Uterus (tissue), 4 donors: Measurements from ENCODE around the gene ZFAND3. TPM values are rescaled to one million over a fixed set of nuclear protein-coding genes. Genes with fewer than 3 reads are reported as not detected.

Experiments used
- DNase-seq, 2 donors: peaks; one replicate each; pipeline ENCODE4 v3.0.0-alpha.2; 2019 to 2020
- H3K27ac ChIP-seq, 2 donors: fragments of 200-600 bp; sonication (generic); 1 replicate in 1 of 2; 2 replicates in 1 of 2; pipeline ENCODE4 v1.5.1; 2016 to 2018
- H3K27me3 ChIP-seq, 2 donors: fragments of 200-600 bp; sonication (generic); one replicate each; pipeline ENCODE4 v1.5.1; 2018 to 2019; ENCODE audit warnings: control low read depth in 1 of 2
- H3K36me3 ChIP-seq, 2 donors: fragments of 200-600 bp; sonication (generic); one replicate each; pipeline ENCODE4 v1.5.1; 2019; ENCODE audit warnings: control low read depth in 1 of 2
- H3K4me1 ChIP-seq, 2 donors: fragments of 200-600 bp; sonication (generic); one replicate each; pipeline ENCODE4 v1.5.1; 2018 to 2019; ENCODE audit warnings: control low read depth in 1 of 2
- H3K4me3 ChIP-seq, 2 donors: fragments of 200-600 bp; sonication (generic); 1 replicate in 1 of 2; 2 replicates in 1 of 2; pipeline ENCODE4 v1.5.1; 2018 to 2019; ENCODE audit warnings: mild to moderate bottlenecking in 1 of 2
- H3K9me3 ChIP-seq, 2 donors: fragments of 200-600 bp; sonication (generic); one replicate each; pipeline ENCODE4 v1.5.1; 2019; ENCODE audit warnings: control low read depth in 1 of 2
- POLR2A ChIP-seq, 2 donors: fragments of 450-650 bp; IDR thresholded peaks; one replicate each; pipeline ENCODE4 v1.6.1; 2016; ENCODE audit warnings: antibody characterized with exemption in 2 of 2, mild to moderate bottlenecking in 1 of 2, moderate library complexity in 1 of 2
- intact Hi-C: fragments of 100-400 bp; cut with DNase I; formaldehyde crosslinking; loops from one replicate; pipeline ENCODE4 v1.15.1; 2023; ENCODE audit warnings: low total_unique reads
- total RNA-seq, 4 donors: library from RNA; depleted of rRNA in 3 of 4; stranded (reverse); fragments of >200 nt in 3 of 4; gene quantifications; one replicate each; pipeline versions ENCODE4 v1.1.0 to v1.2.4, GENCODE V29; 2014 to 2023
- TF ChIP-seq, protein P1 (sequence below), 4 experiments: fragments of 200-600 bp in 2 of 4; fragments of 450-650 bp in 2 of 4; sonication (generic) in 2 of 4; IDR thresholded peaks; one replicate each; pipeline ENCODE4 v1.5.1; 2016 to 2019; ENCODE audit warnings: antibody characterized with exemption in 4 of 4, mild to moderate bottlenecking in 2 of 4, moderate library complexity in 1 of 4
- donor health status: DM: yes; HTN: yes; CAD: no.

Gene ZFAND3
- total RNA-seq, 4 donors from 2014 or later: 5.0 to 81.9 (median 54.6) TPM

DNA sequence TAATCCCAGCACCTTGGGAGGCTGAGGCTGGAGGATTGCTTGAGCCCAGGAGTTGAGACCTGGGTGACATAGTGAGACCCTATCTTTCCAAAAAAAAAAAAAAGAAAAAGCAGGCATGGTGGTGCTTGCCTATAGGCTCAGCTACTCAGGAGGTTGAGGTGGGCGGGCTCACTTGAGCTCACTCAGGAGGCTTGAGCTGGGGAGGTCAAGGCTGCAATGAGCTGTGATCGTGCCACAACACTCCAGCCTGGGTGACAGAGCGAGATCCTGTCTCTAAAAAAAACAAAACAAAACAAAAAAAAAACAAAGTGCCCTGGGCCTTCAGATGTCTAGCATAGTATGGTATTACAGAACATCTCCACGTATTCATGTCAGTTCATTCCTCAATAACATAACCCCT lies 42.9 kb downstream of the ZFAND3 start:
- Histone ChIP-seq H3K9me3 (no peaks in the 10 kb centered on the region), H3K27me3 (no peaks in the 10 kb centered on the region), H3K4me1 (no peaks in the 10 kb centered on the region), H3K36me3 (no peaks in the 10 kb centered on the region), H3K4me3 (no peak overlapping the region), H3K27ac (no peak overlapping the region)
- DNase-seq: no peak
- intact Hi-C loops: no loop called here
- TF ChIP-seq, protein P1, sequence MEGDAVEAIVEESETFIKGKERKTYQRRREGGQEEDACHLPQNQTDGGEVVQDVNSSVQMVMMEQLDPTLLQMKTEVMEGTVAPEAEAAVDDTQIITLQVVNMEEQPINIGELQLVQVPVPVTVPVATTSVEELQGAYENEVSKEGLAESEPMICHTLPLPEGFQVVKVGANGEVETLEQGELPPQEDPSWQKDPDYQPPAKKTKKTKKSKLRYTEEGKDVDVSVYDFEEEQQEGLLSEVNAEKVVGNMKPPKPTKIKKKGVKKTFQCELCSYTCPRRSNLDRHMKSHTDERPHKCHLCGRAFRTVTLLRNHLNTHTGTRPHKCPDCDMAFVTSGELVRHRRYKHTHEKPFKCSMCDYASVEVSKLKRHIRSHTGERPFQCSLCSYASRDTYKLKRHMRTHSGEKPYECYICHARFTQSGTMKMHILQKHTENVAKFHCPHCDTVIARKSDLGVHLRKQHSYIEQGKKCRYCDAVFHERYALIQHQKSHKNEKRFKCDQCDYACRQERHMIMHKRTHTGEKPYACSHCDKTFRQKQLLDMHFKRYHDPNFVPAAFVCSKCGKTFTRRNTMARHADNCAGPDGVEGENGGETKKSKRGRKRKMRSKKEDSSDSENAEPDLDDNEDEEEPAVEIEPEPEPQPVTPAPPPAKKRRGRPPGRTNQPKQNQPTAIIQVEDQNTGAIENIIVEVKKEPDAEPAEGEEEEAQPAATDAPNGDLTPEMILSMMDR (IDR thresholded peaks at IDR 0.05): no peak

DNA sequence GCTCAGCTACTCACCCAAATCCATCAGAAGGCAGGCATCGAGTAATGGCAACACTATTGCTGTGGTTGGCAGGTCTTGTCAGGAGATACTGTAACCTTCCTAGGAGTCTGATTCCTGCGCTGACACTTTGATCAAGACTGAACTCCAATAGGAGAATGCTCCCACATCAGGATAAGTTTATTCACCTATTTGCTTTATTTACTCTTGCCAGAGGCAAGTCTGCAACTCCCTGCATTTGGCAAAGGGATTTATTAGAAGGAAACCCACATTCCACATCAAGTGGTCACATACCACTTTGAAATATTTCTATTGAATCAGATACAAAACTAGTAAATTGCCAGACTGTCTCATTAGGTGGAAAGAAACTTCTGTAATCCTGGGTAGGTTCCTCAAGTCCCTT lies 43.5 kb downstream of the ZFAND3 start:
- Histone ChIP-seq H3K27me3 (no peaks in the 10 kb centered on the region), H3K9me3 (no peaks in the 10 kb centered on the region), H3K27ac (no peak overlapping the region), H3K4me1 (no peaks in the 10 kb centered on the region), H3K4me3 (no peak overlapping the region), H3K36me3 (no peaks in the 10 kb centered on the region)
- intact Hi-C loops: no loop called here
- TF ChIP-seq, protein P1 (IDR thresholded peaks at IDR 0.05): no peak
- TF ChIP-seq POLR2A (IDR thresholded peaks at IDR 0.05): no peak
- DNase-seq: no peak

DNA sequence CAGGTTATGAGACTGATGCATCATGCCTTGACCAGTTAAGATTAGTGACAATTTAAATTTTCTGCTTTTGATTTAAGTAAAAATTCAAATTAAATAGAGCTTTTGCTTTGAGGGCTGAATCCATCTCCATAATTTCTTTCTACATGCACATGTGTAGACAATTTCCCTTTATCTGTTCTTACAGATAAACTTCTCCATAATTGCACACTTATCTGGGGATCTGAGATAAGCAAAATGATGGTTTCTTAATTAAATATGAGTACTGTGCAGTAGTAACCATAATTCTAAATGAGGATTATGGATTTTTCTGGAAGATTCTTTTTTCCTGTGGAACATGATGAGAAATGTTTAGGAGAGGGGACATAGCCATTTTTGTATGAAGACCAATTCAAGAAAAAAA lies 44.7 kb downstream of the ZFAND3 start:
- no peak overlapping the region for H3K27ac ChIP-seq
- H3K4me3 ChIP-seq: no peak overlapping the region
- no peaks in the 10 kb centered on the region for H3K4me1 ChIP-seq
- H3K27me3 ChIP-seq: no peaks in the 10 kb centered on the region
- TF ChIP-seq, protein P1 (IDR thresholded peaks at IDR 0.05): no peak
- H3K9me3 ChIP-seq: no peaks in the 10 kb centered on the region
- H3K36me3 ChIP-seq: no peaks in the 10 kb centered on the region
- intact Hi-C loops: no loop called here
- DNase-seq: no peak

DNA sequence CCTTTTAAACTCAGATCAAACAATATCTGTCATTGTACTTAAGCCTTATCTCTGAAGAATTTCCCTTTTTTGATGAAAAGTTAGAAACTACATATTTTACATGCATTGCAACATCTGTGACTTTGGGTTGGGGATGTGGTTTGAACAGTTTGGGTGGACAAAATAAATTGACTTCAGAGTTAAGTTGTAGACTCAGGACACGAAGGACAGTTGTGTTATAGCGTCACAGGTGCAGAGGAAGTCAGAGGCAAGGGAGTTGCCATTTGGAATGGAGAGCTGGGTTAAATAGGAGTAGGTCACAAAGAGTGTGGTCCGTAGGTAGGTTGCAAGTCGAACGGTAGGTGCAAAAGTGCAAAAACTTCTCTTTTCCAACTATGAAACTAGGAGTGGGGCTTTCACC lies 46.0 kb downstream of the ZFAND3 start:
- Histone ChIP-seq H3K27me3 (no peaks in the 10 kb centered on the region), H3K4me1 (no peaks in the 10 kb centered on the region), H3K9me3 (no peaks in the 10 kb centered on the region), H3K27ac (no peak overlapping the region), H3K4me3 (no peak overlapping the region), H3K36me3 (no peaks in the 10 kb centered on the region)
- intact Hi-C loops: no loop called here
- no peak for DNase-seq
- TF ChIP-seq POLR2A (IDR thresholded peaks at IDR 0.05): no peak
- TF ChIP-seq, protein P1 (IDR thresholded peaks at IDR 0.05): no peak

DNA sequence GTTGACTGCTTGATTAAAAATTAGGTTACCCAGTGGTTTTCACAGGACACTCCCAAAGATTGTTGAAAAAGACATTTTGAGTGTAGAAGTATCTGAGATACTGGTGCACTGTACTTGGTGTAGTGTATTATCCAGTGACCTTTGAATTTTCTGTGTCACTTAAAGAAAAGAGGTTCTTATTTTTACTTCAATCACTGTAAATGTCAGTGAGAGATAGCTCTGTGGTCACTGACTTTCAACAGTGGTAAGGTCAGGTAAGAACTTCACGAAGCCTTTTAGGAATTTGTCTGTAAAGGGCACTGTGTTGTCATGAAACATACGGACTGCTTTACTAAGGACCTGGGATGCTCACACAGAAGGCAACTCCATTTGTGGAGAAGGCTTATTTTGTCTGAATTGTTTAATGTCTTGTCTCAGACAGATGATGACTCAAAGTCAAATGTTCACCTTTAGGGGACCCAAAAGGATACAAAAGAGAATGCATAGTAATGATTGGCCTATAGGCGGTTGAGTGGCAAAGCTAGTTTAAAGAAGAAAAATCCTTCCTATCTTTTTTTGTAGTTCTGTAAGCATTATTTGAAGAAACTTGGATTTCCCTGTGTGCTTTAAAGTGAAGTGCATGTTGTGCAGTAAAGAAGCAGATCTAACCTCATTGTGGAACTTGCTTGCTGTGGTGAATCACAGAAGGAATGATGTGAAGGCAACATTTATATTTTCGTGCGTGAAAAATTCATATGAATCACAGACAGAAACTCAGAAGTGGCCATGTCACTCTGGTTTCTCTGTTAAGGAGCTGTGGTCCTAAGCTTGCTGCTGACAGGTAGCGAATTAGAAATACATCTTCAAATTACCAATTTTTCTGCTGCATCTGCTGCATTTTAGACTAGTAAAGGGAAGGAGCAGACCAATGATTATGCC lies 47.3 kb downstream of the ZFAND3 start:
- TF ChIP-seq, protein P1 (IDR thresholded peaks at IDR 0.05): no peak
- no peak for TF ChIP-seq POLR2A (IDR thresholded peaks at IDR 0.05)
- Histone ChIP-seq H3K4me1 (no peaks in the 10 kb centered on the region), H3K27ac (no peak overlapping the region), H3K9me3 (peaks cover 0 to 7% of the 10 kb centered on the region in 2 donors), H3K4me3 (no peak overlapping the region), H3K36me3 (no peaks in the 10 kb centered on the region), H3K27me3 (no peaks in the 10 kb centered on the region)
- intact Hi-C loops: no loop called here
- no peak for DNase-seq
